NB4 (cell line): ENCODE results near the gene EHMT1.

Source experiments
- CTCF ChIP-seq: IDR thresholded peaks from one replicate; pipeline ENCODE4 v1.5.1; 2012; ENCODE audit warnings: low read depth, low read length
- MYC ChIP-seq: IDR thresholded peaks from 2 replicates; pipeline ENCODE4 v1.6.1; 2011; ENCODE audit warnings: low read depth, low read length
- POLR2A ChIP-seq: IDR thresholded peaks from 2 replicates; pipeline ENCODE4 v1.6.1; 2011; ENCODE audit warnings: mild to moderate bottlenecking; ENCODE audit not compliant: insufficient read length; ENCODE audit errors: extremely low read depth

GRCh38 chr9:137804908-137805630 is 186.3 kb downstream of the EHMT1 start:
- no peak for TF ChIP-seq CTCF
- no peak for TF ChIP-seq POLR2A
- no peak for TF ChIP-seq MYC
